HG02973 (cell line): Measurements from ENCODE around the gene ANAPC2.

Source experiments
- ATAC-seq: cut with Tn5 transposase; IDR thresholded peaks from one replicate; pipeline ENCODE4 v1.9.1; 2021; ENCODE audit warnings: moderate library complexity; ENCODE audit not compliant: unreplicated experiment

Gene ANAPC2

DNA sequence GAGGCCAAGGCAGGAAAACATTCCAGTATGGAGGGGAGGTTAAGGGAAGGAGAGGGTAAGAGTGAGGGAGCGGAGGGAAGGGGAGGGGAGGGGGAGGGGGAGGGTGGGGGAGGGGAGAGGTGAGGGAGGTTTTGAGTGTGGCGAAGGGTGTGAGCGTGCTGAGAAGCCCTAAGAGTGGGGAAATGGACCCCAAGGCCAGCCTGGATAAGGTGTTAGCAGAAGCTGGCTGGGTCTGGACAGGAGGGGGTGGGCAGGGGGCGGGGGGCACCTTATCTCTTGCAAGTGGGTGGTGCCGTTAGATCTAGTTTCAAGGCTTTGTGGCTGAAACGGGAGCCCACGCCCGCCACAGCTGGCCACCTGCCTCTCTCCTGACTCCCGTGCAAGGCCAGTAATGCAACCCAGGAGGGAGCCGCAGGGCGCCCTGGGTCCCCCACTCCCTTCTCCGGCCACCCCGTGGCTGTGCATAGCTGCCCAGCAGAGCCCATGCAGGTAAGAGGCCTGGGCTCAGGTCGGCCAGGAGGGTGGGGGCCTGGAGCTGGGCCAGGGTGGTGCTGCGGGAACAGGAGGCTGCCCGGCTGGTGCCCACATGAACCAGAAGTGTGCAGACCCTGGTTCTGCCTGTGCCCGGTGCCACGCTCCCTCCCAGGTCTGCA, 39.6 kb upstream of the ANAPC2 start:
- ATAC-seq, result no peak

DNA sequence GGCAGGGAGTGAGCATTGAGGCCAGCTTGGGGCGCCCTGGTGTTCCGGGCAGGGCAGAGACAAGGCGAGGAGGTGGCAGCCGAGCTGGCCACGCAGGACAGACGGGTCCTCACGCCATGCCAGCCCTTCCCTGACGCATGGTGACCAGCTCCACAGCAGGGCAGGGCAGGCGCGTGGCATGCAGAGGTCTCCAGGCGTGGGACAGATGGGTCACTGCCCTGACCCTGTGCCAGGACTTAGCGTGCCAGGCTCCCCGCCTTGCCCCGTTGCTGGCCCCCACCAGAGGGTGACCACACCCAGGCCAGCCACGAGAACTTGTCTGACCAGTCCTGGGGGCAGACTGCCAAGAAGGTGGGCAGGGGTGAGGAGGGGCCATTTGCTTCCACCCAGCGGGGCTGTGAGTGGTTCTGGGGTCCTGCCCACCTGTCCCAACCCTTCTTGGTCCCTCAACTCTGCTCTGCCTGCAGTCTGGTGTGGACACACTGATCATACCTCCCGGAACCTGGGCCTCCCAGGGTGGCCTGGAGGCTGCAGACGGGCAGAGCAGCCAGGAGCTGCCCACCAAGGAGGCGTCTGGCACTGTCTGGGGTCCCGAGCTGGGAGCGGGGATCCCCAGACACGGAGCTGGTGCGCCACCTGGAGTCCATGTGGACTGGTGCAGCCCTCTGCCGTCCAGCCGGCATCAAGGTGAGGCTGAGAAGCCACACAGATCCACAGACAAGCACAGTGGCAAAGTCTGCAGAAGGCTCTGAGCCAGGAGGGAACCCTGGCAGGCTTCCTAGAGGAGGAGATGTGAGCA, 38.9 kb upstream of the ANAPC2 start, which contains the start of gene RNF224:
TSS of gene RNF224 (plus strand) at position 449 of the 799 bp plus-strand sequence. CDS start 834 bp downstream, outside the sequence.
- no peak for ATAC-seq

DNA sequence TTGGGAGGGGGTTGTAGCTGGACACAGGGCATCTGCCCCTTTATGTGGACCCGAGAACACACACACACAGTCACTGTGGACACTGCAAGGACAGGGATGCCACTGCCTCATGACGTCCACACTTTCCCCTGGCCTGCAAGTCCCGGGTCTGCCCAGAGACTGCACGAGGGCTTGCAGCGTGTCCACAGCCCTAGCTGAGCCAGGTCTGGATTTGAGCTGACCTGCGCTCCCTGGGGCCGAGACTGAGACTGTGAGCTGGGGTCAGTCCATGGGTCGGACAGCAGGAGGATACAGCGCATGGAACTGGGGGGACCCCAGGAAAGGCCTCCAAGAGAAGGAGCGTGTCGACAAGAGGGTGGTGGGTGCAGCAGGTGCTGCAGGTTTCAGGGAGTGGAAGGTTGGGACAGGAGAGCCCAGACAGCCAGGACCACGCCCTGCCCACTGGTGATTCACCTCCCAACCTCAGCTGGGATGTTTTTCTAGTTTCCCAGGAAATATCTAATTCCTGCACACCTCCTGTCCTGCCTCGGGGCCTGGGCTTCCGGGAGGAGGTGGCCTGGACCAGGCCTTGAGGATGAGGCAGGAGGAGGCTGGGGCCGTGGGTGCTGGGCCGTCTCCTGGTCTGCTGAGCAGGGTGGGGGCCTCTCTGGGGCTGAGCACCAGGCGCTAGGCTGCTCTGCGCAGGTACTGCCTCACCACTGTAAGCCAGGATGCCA, 38.1 kb upstream of the ANAPC2 start:
- ATAC-seq, result no peak

DNA sequence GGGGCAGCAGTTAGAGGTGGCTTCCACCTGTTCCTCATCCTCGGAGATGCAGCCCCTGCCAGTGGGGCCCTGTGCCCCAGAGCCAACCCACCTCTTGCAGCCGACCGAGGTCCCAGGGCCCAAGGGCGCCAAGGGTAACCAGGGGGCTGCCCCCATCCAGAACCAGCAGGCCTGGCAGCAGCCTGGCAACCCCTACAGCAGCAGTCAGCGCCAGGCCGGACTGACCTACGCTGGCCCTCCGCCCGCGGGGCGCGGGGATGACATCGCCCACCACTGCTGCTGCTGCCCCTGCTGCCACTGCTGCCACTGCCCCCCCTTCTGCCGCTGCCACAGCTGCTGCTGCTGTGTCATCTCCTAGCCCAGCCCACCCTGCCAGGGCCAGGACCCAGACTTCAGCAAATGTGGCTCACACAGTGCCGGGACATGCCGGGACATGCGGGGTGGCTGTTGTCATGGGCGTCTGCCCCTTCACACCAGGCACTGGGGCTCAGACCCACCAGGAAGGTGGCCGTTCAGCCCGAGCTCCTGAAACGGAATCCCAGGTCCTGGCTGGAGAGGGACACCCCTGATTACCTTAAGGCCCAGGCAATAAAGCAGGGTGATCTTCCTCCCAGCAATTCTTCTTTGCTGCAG, 37.5 kb upstream of the ANAPC2 start:
- ATAC-seq, result no peak

DNA sequence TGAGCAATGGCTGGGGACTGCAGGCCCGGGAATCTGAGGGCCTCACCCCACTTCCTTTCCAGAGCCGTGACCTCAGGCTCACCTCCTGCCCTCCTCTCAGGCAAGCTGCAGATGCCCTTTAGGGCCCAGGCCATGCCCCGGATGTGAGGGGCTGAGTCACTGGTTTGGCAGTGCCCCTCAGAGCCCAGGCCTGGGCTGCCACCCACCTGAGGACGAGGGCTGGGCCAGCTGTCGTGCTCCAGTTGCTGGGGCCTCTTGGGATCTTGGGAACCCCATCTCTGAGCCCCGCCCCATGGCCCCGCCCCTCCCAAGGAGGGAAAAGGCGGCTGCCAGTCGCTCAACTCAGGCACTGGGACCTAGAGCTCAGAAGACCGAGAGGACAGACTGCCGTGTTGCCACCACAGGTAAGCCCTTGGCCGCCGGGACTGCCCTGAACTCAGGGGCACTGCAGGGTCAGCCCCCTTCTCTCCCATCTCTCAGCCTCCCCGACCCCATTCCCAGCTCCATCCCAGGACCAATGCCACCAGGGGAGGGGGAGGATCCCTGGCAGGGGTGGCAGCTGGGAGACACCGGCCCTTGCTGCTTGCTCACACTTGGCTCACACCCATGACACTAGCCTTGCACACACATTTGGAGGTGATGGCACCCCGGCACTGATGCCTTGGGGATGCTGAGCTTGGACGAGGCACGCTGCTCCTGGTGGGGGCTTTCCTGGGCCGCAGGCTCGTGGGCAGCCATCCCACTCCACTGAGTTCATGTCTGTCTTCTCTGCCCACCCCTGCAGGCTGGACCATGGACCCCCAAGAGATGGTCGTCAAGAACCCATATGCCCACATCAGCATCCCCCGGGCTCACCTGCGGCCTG, 36.7 kb upstream of the ANAPC2 start, which contains the start of gene CYSRT1:
TSS of gene CYSRT1 (plus strand) at position 345 of the 865 bp plus-strand sequence. CDS start at position 793, 448 bp downstream.
- ATAC-seq, result no peak

DNA sequence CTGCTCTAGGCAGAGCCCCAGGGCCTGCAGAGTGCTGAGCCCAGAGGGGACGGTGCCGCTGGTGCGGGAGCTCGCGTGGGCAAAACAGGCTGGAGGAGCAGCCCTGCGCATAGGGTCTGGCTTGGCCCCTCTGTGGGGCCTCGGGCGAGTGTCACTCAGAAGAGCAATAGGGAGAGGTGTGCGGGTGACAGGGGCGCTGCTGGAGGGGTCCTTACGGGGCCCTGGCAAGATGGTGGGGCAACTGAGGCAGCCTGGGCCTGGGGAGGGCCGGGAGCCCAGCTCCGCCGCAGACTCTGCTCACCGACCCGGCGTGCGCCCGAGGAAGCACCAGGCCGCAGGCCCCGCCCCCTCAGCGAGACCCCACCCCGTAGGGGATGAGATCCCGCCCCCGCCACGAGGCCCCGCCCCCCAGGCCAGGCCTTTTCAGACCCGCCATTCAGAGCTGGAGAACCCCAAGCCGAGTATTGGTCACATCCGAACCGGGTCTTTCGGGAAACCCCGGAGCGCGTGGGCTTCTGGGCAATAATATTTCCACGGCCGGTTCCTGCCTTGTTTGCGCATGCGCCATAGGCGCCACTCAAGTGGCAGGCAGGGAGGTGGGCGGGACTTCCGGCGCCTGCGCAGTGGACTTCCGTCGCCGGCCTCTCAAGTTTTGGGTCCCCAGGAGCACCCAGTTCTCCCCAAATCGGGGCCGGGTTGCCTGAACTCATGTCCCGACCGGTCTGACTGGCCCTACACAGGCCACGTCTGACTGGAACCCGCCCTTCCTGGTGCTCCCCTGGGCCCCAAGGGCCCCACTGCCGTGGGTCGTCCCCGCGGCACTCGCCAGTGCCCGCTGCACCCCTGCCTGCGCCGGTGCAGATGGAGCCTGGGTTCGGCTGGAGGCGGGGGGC, 35.0 kb upstream of the ANAPC2 start:
- peak; percentile 71 for ATAC-seq

DNA sequence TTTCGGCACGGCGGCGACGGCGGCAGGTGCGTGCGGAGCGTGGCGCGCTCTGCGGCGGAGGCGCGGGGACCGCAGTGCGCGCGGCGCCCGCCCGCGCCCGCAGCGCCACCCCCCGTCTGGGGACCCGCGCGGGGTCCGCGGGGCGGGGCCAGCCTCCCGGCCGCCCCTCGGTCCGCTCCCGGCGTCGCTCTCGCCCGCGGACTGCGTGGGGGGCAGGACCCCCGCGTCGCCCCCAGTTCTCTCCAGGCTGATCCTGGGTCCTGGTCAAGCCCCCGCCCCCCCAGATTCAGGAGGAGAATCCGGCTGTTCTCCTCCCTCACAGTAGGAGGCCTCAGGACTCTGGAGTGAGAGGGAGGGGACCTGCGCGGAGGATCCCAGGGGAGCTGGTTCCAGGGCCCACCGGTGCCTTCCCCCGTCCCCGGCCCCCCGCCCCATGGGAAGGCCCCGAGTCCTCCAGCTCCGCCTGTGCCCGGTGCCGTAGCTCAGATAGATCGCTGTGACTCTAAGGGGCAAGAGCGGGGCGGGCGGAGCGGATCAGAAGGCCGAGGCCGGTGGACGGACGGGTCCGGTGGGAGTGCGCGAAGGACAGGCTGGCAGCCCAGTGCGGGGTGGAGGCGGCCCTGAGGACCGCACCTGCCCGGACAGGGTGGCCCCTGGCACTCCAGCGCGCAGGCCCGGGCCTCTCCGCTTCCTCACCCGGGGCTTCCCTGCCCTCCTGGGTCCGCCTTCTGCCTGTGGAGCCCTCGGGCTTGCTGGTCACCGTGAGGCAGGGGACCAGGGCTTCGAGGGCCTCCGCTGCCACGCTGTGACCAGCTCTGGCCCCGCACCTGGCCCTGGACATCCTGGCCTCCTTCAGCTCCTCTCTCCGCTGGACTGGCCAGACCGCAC, 34.1 kb upstream of the ANAPC2 start, which contains the start of gene RNF208:
TSS of gene RNF208 (minus strand) at position 51 of the 888 bp plus-strand sequence. CDS start 1,028 bp downstream, outside the sequence.
- ATAC-seq, result no peak

DNA sequence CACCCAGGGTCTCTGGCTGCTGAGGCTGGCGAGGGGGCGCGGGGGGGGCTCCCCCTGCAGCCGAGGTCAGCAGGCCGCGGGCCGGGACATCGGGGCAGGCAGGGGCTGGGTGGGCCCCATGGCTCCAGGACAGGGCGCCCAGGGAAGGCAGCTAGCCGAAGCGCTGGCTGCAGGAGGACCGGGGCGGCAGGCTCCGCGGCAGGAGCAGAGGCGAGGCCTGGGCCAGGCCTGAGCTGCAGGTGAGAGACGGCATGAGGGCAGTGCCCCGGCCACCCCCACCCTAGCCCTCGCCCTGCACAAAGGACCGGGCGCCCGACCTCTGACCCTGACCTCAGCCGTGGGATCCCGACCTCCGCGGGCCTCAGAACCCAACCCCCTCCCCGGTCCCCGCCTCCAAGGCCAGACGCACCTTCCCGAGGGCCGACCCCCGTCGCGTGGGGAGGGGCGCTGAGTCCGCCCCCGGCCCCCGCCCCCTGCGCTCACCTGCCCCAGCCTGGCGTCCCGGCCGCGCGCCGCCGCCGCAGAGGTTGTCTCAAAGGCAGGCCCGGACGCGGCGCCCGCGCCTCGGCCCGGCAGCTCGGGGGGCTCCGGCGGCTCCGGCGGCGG, 33.2 kb upstream of the ANAPC2 start:
- no peak for ATAC-seq

DNA sequence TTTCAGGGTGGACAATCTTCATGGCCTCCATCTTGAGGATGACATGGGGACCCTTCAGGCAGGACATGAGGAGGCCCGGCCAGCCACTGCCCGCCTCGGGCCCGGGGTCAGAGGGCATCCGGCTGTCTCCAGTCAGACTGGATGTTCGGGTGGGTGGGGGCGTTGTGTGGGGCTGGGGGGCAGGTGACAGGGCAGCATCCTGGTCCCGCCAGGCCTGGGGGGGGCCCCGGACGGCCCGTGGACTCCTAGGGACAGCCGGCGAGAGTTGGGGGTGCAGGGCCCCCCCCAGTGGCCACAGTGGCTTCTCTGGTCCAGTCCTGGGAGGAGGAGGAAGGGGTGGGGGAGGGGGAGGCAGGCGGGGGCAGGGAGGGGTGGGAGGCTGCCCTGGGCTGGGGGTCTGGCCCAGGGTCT, 32.7 kb upstream of the ANAPC2 start:
- no peak for ATAC-seq

DNA sequence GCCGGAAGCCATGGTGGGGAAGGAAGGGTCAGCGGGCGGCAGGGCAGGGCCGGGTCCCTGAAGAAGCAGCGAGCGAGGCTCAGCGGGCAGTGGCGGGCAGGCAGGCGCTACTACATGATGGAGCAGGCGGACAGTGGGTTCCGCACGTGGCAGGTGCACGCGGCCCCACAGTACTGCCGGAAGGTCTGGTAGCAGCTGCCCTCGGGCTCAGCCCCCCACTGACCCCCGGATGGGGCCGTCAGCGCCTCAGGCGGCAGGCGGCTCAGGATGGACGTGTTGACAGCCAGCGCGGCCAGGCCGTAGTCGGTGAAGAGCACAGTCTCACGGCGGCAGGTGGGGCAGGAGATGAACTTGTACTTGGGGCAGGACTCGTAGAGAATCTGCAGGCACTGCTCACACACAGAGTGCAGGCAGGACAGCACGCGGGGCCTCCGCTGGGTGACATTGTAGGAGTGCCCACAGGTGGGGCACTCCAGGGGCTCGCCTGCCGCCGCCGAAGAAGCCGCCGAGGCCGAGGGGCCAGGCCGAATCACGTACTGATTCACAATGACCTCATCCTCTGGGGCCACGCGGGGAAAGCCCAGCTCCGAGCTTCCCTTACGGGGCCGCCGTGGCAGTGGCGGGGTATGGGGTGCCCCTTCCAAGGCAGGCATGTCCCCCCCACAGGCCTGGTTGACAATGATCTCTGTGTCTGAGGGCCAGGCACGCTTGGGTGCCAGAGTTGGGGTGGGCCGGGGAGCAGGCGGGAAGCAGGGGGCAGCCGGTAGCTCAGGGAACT, 32.1 kb upstream of the ANAPC2 start:
- no peak for ATAC-seq

DNA sequence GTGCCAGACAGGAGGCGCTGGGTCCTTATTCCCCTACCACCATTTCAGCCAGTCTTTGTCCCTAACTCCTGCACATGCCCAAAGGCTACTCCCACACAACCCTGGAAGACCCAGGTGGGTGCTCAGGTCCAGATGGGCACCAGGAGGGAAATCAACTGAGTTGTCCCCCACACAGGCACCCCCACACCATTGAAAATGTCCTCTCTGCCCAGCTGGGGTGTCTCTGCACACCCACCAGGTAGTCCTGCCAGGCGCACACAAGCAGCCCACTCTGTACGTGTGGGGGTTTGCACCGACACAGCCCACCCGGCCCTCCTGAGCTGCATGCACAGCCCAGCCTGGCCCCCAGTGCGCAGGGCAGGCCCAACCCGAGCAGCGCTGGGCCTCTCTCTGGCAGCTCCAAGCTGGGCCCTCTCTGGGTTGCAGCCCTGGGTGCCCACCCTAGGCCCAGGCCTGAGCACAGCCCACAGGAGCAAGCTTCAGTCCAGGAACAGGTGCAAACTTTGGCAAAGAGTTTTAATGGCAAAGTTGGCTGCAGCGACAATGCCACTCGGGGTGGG, 31.5 kb upstream of the ANAPC2 start:
- ATAC-seq, result no peak

DNA sequence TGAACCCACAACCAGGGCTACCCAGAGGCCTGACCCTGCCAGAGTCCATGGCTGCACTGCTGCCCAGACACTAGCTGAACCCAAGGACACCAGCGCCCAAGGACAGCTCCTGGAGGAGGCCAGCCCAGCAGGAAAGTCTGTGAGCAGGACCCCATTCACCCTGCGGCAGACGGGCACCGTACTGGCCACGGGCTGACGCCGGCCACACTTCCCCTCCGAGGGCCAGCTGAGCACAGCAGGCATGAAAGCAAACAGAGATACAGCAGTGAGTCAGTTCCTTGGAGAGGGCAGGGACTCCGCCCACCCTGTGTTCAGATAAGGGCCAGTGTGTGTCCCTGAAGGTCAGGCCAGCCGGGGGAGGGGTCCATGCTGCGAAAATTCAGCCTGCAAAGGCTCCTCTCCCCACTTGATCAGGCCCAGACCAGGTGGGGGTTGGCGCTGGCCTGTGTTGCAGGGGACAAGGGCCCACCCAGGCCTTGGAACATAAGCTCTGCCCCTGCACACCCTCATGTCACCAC, 30.5 kb upstream of the ANAPC2 start:
- no peak for ATAC-seq

DNA sequence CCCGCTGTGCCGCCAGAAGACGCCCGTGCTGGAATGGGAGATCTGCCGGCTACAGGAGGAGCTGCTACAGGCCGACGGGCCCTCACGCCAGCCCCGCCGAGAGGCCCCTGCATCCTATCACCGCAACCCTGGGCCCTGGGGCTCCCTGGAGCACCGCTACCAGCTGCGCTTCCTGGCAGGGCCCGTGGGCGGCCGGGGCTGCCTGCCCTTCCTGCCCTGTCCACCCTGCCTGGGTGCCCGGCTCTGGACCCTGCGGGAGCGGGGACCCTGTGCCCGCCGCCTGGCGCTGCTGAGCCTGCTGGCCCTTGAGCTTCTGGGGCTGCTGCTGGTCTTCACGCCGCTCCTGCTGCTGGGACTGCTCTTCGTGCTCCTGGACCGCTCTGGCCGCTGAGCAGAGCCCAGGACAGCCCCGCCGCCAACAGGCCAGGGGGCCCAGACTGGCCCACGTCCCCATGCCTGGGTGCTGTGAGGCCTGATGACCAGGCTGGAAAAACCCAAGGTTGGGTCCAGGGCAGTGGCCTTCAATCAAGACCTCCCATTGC, 29.9 kb upstream of the ANAPC2 start:
- no peak for ATAC-seq

DNA sequence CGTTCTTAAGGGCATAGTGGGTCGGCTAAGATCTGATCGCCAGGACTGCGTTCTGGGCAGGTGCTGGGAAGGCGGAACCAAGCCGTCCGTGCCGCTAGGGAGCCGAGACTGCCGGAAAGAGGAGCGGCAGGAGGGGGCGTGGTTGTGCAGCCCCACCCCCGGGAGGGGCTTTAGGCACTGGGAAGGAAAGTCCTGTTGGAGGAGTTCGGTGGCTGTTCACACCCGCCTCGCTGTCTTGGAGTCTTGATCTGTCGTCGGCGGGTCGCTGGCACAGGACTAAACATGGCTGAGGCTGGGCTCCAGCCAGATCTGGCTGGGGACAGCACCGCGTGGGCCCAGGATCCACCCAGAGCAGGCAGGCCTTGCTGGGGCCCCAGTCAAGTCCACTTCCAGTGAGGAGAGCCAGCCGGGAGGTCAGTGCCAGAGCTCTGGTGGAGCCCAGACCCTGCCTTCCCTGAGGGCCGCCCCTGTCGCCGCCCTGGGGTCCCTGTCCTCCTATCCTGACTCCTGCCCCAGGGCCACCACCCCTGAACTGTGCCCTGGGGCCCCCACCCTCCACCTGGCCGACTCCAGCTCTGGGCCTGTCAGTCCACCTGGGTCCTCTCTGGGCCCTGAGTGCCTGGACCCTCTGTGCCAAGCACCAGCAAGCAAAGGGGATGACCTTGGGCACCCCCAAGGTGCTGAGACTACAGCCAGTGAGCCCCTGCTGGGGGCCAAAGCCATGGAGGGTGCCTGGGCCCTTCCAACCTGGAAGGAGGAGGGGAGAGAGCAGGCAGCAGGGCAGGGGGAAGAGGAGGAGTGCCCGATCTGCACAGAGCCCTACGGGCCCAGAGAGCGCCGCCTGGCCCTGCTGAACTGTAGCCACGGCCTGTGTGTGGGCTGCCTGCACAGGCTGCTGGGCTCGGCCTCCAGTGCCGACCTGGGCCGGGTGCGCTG, 29.2 kb upstream of the ANAPC2 start:
- ATAC-seq, result no peak
